GM21723 (cell line): Measurements from ENCODE around the gene FRMD4A.

Source experiments
- ATAC-seq: cut with Tn5 transposase; IDR thresholded peaks from one replicate; pipeline ENCODE4 v1.9.1; 2021; ENCODE audit warnings: mild to moderate bottlenecking, moderate library complexity; ENCODE audit not compliant: unreplicated experiment

FRMD4A gene

GRCh38 chr10:14195433-14195832 is 135.3 kb downstream of the FRMD4A start:
- no peak for ATAC-seq

- ATAC-seq = no peak
Measured at GRCh38 chr10:14192746-14193145, 138.0 kb downstream of the FRMD4A start.

- no peak for ATAC-seq
Measured at GRCh38 chr10:14191871-14192270, 138.9 kb downstream of the FRMD4A start.

- no peak for ATAC-seq
Measured at GRCh38 chr10:14191407-14191806, 139.3 kb downstream of the FRMD4A start.

GRCh38 chr10:14190702-14191101 is 140.0 kb downstream of the FRMD4A start:
- no peak for ATAC-seq

GRCh38 chr10:14186245-14186644 is 144.5 kb downstream of the FRMD4A start:
- no peak for ATAC-seq

- ATAC-seq = peak; percentile 75
Measured at GRCh38 chr10:14185316-14186045, 145.2 kb downstream of the FRMD4A start.

- peak; percentile 82 for ATAC-seq
Measured at GRCh38 chr10:14184841-14185315, 145.8 kb downstream of the FRMD4A start.

- no peak for ATAC-seq
Measured at GRCh38 chr10:14182781-14183180, 147.9 kb downstream of the FRMD4A start.

- ATAC-seq = no peak
Measured at GRCh38 chr10:14181567-14181936, 149.2 kb downstream of the FRMD4A start.

- ATAC-seq = no peak
Measured at GRCh38 chr10:14180911-14181566, 149.7 kb downstream of the FRMD4A start.

- ATAC-seq = no peak
Measured at GRCh38 chr10:14179251-14179650, 151.5 kb downstream of the FRMD4A start.

- no peak for ATAC-seq
Measured at GRCh38 chr10:14173706-14174594, 156.8 kb downstream of the FRMD4A start.

GRCh38 chr10:14173391-14173705 is 157.4 kb downstream of the FRMD4A start:
- ATAC-seq = no peak

GRCh38 chr10:14172336-14172950 is 158.3 kb downstream of the FRMD4A start:
- ATAC-seq = no peak

- ATAC-seq = no peak
Measured at GRCh38 chr10:14171336-14171735, 159.4 kb downstream of the FRMD4A start.

GRCh38 chr10:14163377-14164086 is 167.2 kb downstream of the FRMD4A start:
- no peak for ATAC-seq

GRCh38 chr10:14162629-14163344 is 167.9 kb downstream of the FRMD4A start:
- ATAC-seq = no peak

- no peak for ATAC-seq
Measured at GRCh38 chr10:14162061-14162460, 168.7 kb downstream of the FRMD4A start.

- ATAC-seq = no peak
Measured at GRCh38 chr10:14160299-14160698, 170.4 kb downstream of the FRMD4A start.
